MCF 10A (cell line): ENCODE measurements around the gene KIAA0825. TPM values are rescaled to one million over a fixed set of nuclear protein-coding genes. Genes with fewer than 3 reads are reported as not detected.

ENCODE experiments used
- BruUV-seq: library from RNA; stranded (reverse); fragments of 400-500 nt; replicated peaks from 2 replicates; lab custom pipeline; 2021; lab: Mats Ljungman, UMichigan
- CTCF ChIA-PET: fragments of 300-600 bp; sonication (Branson Sonifier 250); formaldehyde crosslinking; extraction: SDS; loops from one replicate; lab custom pipeline; 2021; ENCODE audit warnings: antibody characterized with exemption, inconsistent platforms; lab: Yijun Ruan, JAX
- POLR2A ChIA-PET: fragments of 300-600, 350-650 bp; sonication (Branson Sonifier 250); formaldehyde crosslinking; extraction: SDS; loops from one replicate; lab custom pipeline; 2020; ENCODE audit warnings: antibody characterized with exemption, inconsistent platforms; lab: Yijun Ruan, JAX
- DNase-seq: peaks from one replicate; pipeline ENCODE4 v3.0.0-alpha.2; 2018; ENCODE audit not compliant: unreplicated experiment
- H3K27ac Mint-ChIP-seq: one replicate; pipeline ENCODE4 v1.8.0; 2022; ENCODE audit warnings: mild to moderate bottlenecking, low read depth, mixed read lengths; ENCODE audit not compliant: unreplicated experiment
- H3K27me3 Mint-ChIP-seq: one replicate; pipeline ENCODE4 v1.8.0; 2022; ENCODE audit warnings: mixed read lengths; ENCODE audit not compliant: insufficient read depth, unreplicated experiment
- H3K36me3 Mint-ChIP-seq: one replicate; pipeline ENCODE4 v1.8.0; 2022; ENCODE audit warnings: mild to moderate bottlenecking, moderate library complexity, mixed read lengths; ENCODE audit not compliant: insufficient read depth, unreplicated experiment
- H3K4me1 Mint-ChIP-seq: one replicate; pipeline ENCODE4 v1.8.0; 2022; ENCODE audit warnings: mixed read lengths; ENCODE audit not compliant: insufficient read depth, unreplicated experiment
- H3K4me3 Mint-ChIP-seq: one replicate; pipeline ENCODE4 v1.8.0; 2022; ENCODE audit warnings: mild to moderate bottlenecking, moderate library complexity, mixed read lengths; ENCODE audit not compliant: unreplicated experiment
- H3K9me3 Mint-ChIP-seq: one replicate; pipeline ENCODE4 v1.8.0; 2022; ENCODE audit warnings: mixed read lengths; ENCODE audit not compliant: unreplicated experiment
- intact Hi-C: fragments of 100-400 bp; cut with micrococcal nuclease; formaldehyde crosslinking; loops from 2 replicates; pipeline ENCODE4 v1.14.1; 2022
- total RNA-seq: library from RNA; stranded (reverse); gene quantifications from 2 replicates; pipeline ENCODE4 v1.2.3, GENCODE V29; 2022
- TF ChIP-seq, protein P1 (sequence below): fragments of 200-600 bp; IDR thresholded peaks from one replicate; pipeline ENCODE4 v1.8.0; 2022; ENCODE audit warnings: antibody characterized with exemption, mild to moderate bottlenecking; ENCODE audit not compliant: unreplicated experiment

KIAA0825 gene
- total RNA-seq, 1 experiment from 2014 or later: 2.1 TPM

GRCh38 chr5:94329115-94329514 lies 289.3 kb downstream of the KIAA0825 start:
- no peak for DNase-seq
- no TSS peak for BruUV-seq
- no peak overlapping the region for H3K27ac Mint-ChIP-seq
- H3K36me3 Mint-ChIP-seq: no peaks in the 10 kb centered on the region
- H3K4me1 Mint-ChIP-seq: no peaks in the 10 kb centered on the region
- CTCF ChIA-PET: no interaction called here
- TF ChIP-seq, protein P1, sequence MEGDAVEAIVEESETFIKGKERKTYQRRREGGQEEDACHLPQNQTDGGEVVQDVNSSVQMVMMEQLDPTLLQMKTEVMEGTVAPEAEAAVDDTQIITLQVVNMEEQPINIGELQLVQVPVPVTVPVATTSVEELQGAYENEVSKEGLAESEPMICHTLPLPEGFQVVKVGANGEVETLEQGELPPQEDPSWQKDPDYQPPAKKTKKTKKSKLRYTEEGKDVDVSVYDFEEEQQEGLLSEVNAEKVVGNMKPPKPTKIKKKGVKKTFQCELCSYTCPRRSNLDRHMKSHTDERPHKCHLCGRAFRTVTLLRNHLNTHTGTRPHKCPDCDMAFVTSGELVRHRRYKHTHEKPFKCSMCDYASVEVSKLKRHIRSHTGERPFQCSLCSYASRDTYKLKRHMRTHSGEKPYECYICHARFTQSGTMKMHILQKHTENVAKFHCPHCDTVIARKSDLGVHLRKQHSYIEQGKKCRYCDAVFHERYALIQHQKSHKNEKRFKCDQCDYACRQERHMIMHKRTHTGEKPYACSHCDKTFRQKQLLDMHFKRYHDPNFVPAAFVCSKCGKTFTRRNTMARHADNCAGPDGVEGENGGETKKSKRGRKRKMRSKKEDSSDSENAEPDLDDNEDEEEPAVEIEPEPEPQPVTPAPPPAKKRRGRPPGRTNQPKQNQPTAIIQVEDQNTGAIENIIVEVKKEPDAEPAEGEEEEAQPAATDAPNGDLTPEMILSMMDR: no peak
- intact Hi-C loops: no loop called here
- no peak overlapping the region for H3K4me3 Mint-ChIP-seq
- POLR2A ChIA-PET: no interaction called here
- peaks cover 11% of the 10 kb centered on the region for H3K9me3 Mint-ChIP-seq
- no peaks in the 10 kb centered on the region for H3K27me3 Mint-ChIP-seq

DNA sequence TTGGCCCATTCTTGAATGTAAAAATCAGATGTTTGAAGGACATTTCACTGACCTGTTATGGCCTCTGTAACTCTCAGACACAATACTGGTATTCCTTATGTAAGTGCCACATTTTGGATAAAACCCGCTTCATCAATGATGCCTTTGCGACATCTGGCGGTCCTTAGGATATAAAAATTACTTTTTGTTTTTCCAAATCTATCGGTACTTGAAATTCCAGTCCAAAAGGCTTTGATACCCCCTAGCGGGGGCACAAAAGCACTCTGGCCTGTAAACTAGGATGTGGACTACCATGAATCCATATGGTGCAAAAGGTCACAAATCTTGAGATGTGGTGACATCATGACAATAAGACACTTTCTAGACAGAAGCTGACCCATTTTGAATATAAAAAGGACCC lies 291.8 kb downstream of the KIAA0825 start:
- BruUV-seq: no TSS peak
- no peaks in the 10 kb centered on the region for H3K4me1 Mint-ChIP-seq
- ChIA-PET POLR2A (no interaction called here), CTCF (no interaction called here)
- TF ChIP-seq, protein P1: no peak
- peaks cover 11% of the 10 kb centered on the region for H3K9me3 Mint-ChIP-seq
- H3K36me3 Mint-ChIP-seq: no peaks in the 10 kb centered on the region
- intact Hi-C loops: no loop called here
- no peak overlapping the region for H3K4me3 Mint-ChIP-seq
- no peaks in the 10 kb centered on the region for H3K27me3 Mint-ChIP-seq
- H3K27ac Mint-ChIP-seq: no peak overlapping the region
- no peak for DNase-seq

DNA sequence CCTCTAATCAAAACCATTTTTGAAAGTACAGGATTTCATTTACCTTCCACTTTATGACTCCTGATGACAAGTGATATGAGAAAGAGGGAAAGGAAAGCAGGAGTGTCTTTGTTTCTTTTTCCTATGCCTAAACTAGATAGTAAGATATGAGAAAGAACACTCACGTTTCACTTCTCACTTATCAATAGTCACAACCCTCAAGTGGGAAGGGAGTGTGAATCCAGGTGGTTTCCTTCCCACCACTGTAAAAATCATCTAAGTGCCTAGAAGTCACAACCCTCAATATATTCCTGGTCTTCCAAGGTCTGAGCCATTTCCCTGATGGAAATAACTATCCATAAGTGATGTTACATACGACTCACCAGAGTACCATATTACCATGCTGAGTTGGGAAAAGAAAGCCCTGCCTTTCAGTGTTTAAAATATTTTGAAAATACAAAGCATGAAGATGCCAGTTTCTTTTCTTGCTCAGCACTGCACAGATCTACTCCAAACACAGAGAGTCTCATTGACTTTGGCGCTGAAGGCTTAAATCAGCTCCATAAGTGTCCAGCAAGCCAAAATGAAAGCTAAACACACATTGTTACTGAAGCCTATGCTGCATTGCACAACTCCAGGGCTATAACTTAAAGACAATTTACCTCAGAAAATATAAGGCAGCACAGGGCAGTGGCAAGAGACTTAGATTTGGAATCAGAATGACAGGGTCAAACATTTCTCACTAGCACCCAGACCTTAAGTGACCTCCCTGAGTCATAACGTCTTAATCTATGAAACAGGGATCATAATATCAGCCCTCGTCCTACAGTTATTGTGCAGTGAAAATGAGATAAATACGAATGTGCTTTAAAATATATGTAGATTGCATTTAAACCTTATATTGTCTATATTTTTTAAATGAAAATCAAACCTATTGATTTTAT lies 301.2 kb downstream of the KIAA0825 start:
- CTCF ChIA-PET: interaction anchor here (0.6 kb wide), 1 partner anchor 193 kb away, joined by 3 read pairs; no protein-coding TSS in a partner anchor
- H3K4me3 Mint-ChIP-seq: no peak overlapping the region
- H3K27me3 Mint-ChIP-seq: no peaks in the 10 kb centered on the region
- H3K36me3 Mint-ChIP-seq: no peaks in the 10 kb centered on the region
- TF ChIP-seq, protein P1: no peak
- no peaks in the 10 kb centered on the region for H3K9me3 Mint-ChIP-seq
- no peak overlapping the region for H3K27ac Mint-ChIP-seq
- intact Hi-C loops: no loop called here
- no peak for DNase-seq
- H3K4me1 Mint-ChIP-seq: no peaks in the 10 kb centered on the region
- POLR2A ChIA-PET: no interaction called here
- no TSS peak for BruUV-seq

- no peak overlapping the region for H3K27ac Mint-ChIP-seq
- intact Hi-C loops: no loop called here
- H3K4me3 Mint-ChIP-seq: no peak overlapping the region
- CTCF ChIA-PET: no interaction called here
- H3K4me1 Mint-ChIP-seq: no peaks in the 10 kb centered on the region
- no peaks in the 10 kb centered on the region for H3K9me3 Mint-ChIP-seq
- POLR2A ChIA-PET: no interaction called here
- no peak for DNase-seq
- TF ChIP-seq, protein P1: no peak
- H3K36me3 Mint-ChIP-seq: no peaks in the 10 kb centered on the region
- no peaks in the 10 kb centered on the region for H3K27me3 Mint-ChIP-seq
- no TSS peak for BruUV-seq
These were observed 303.8 kb downstream of the KIAA0825 start for GRCh38 chr5:94314460-94315131.
